Stimulated activated CD8-positive, alpha-beta memory T cell treated with anti-CD3 and anti-CD28 coated beads, Interleukin-2, amount 100 ng/mL, for 48 hours (primary cell): ENCODE measurements around the gene ASCL4.

Experiments used
- DNase-seq, 2 donors: peaks; one replicate each; pipeline ENCODE4 v3.0.0-alpha.2; 2020; ENCODE audit warnings: low read depth in 2 of 2

ASCL4 gene

GRCh38 chr12:107778383-107779025 is 4.0 kb downstream of the ASCL4 start:
- no peak for DNase-seq

- no peak for DNase-seq
Measured at GRCh38 chr12:107779077-107779831, 4.8 kb downstream of the ASCL4 start.

- no peak for DNase-seq
Measured at GRCh38 chr12:107780298-107780697, 5.8 kb downstream of the ASCL4 start.

- no peak for DNase-seq
Measured at GRCh38 chr12:107782067-107782466, 7.6 kb downstream of the ASCL4 start.

GRCh38 chr12:107783406-107784376 is 9.2 kb downstream of the ASCL4 start:
- no peak for DNase-seq

- DNase-seq, result no peak
Measured at GRCh38 chr12:107788281-107788680, 13.8 kb downstream of the ASCL4 start.

- DNase-seq, result no peak
Measured at GRCh38 chr12:107788690-107789458, 14.4 kb downstream of the ASCL4 start.

GRCh38 chr12:107791465-107792089 is 17.1 kb downstream of the ASCL4 start:
- no peak for DNase-seq

- no peak for DNase-seq
Measured at GRCh38 chr12:107794451-107794850, 19.9 kb downstream of the ASCL4 start.

- DNase-seq, result no peak
Measured at GRCh38 chr12:107798580-107798979, 24.1 kb downstream of the ASCL4 start.

GRCh38 chr12:107801150-107801549 is 26.6 kb downstream of the ASCL4 start:
- DNase-seq, result no peak

GRCh38 chr12:107803092-107803491 is 28.6 kb downstream of the ASCL4 start:
- no peak for DNase-seq

- DNase-seq, result no peak
Measured at GRCh38 chr12:107805488-107806180, 31.1 kb downstream of the ASCL4 start.

GRCh38 chr12:107807471-107808150 is 33.1 kb downstream of the ASCL4 start:
- DNase-seq, result no peak

GRCh38 chr12:107817250-107817649 is 42.7 kb downstream of the ASCL4 start:
- no peak for DNase-seq

- DNase-seq, result no peak
Measured at GRCh38 chr12:107818984-107819383, 44.5 kb downstream of the ASCL4 start.

- no peak for DNase-seq
Measured at GRCh38 chr12:107822356-107822755, 47.9 kb downstream of the ASCL4 start.
